K562 (cell line): ENCODE results near the gene SMCO4.

ENCODE experiments used
- EZH2 ChIP-seq: IDR thresholded peaks from 2 replicates; pipeline ENCODE4 v1.6.1; 2012; ENCODE audit warnings: low read depth, mild to moderate bottlenecking, inconsistent platforms, low read length, borderline replicate concordance
- POLR2AphosphoS5 ChIP-seq: IDR thresholded peaks from 2 replicates; pipeline ENCODE4 v1.6.1; 2011; ENCODE audit warnings: mild to moderate bottlenecking, low read depth, low read length, moderate library complexity; ENCODE audit not compliant: control insufficient read depth, insufficient read depth
- SMAD1 ChIP-seq: fragments of 150-350 bp; IDR thresholded peaks from 2 replicates; pipeline ENCODE4 v1.6.1; 2014; ENCODE audit warnings: low read length, low read depth; ENCODE audit not compliant: partially characterized antibody
- ZNF274 ChIP-seq: IDR thresholded peaks from 2 replicates; pipeline ENCODE4 v1.6.1; 2011; ENCODE audit warnings: low read depth, mild to moderate bottlenecking, low read length, moderate library complexity, borderline replicate concordance

DNA sequence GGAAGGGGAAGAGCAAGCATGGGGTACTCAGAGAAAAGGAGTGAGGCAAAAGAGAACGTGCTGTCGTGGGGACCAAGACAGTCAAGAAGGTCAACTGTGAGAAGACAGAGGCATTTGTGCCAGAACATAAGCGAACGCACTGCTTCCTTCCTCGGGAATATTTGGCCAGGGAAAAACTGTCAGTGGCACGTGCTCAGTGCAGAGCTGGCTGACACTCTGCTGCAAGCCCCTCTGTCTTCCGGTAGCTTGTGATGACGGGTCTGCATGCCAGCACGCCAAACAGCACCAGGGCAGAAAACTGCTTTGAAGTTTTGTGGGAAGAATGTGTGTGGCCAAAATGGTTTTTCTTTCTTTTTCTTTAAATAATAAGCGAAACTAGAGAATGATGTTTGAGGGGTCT, 60.6 kb downstream of the SMCO4 start:
- TF ChIP-seq SMAD1 (no peak), EZH2 (no peak), ZNF274 (no peak), POLR2AphosphoS5 (no peak)
